Nephron (organoid): Measurements from ENCODE around the gene ZNF827.

Experiments used
- H3K27ac Mint-ChIP-seq, 3 experiments: 2 replicates each; pipeline ENCODE4 v1.8.0; 2020; ENCODE audit warnings: mixed read lengths in 3 of 3, mild to moderate bottlenecking in 2 of 3, moderate library complexity in 1 of 3
- H3K27me3 Mint-ChIP-seq: 2 replicates; pipeline ENCODE4 v1.8.0; 2021; ENCODE audit warnings: low read depth, mild to moderate bottlenecking, moderate library complexity, mixed read lengths
- H3K36me3 Mint-ChIP-seq: 2 replicates; pipeline ENCODE4 v1.8.0; 2020; ENCODE audit warnings: low read depth, mixed read lengths
- H3K4me1 Mint-ChIP-seq: 2 replicates; pipeline ENCODE4 v1.8.0; 2020; ENCODE audit warnings: mixed read lengths
- H3K4me3 Mint-ChIP-seq, 3 experiments: 2 replicates each; pipeline ENCODE4 v1.8.0; 2020; ENCODE audit warnings: mild to moderate bottlenecking in 3 of 3, mixed read lengths in 3 of 3, moderate library complexity in 2 of 3
- H3K9me3 Mint-ChIP-seq: 2 replicates; pipeline ENCODE4 v1.8.0; 2020; ENCODE audit warnings: mixed read lengths
- CTCF ChIP-seq, 3 experiments: fragments of 200-600 bp; sonication (generic); IDR thresholded peaks; one replicate each; pipeline ENCODE4 v1.5.0; 2021; ENCODE audit warnings: antibody characterized with exemption in 3 of 3; ENCODE audit not compliant: unreplicated experiment in 3 of 3

The ZNF827 gene

GRCh38 chr4:145760961-145761929 is 177.4 kb downstream of the ZNF827 start:
- H3K9me3 Mint-ChIP-seq, result no peaks in the 10 kb centered on the region
- peaks cover 82% of the 10 kb centered on the region for H3K36me3 Mint-ChIP-seq
- H3K27ac Mint-ChIP-seq, result no peak overlapping the region
- H3K4me1 Mint-ChIP-seq, result no peaks in the 10 kb centered on the region
- no peaks in the 10 kb centered on the region for H3K27me3 Mint-ChIP-seq
- no peak overlapping the region for H3K4me3 Mint-ChIP-seq
- TF ChIP-seq CTCF (IDR thresholded peaks at IDR 0.05; ENCODE audit: unreplicated experiment in 3 of 3), result no peak

DNA sequence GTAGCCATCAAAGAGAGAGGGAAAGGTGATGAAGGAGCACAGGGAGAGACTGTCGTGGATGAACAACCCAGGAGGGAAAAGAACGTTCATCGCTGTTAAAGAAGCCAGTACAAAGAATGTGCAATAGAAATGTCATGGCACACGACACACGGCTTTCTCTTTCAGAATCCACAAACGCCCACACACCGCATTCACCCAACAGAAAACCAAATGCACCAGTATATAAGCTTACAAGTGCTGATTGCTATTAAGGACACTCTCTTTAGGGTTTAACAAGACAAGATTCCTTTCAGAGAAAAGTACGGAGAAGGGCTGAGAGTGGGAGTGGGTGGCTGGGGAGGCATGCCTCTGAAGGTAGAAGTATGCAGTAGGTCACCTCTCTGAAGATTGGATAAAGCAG is 178.4 kb downstream of the ZNF827 start:
- Mint-ChIP-seq H3K4me1 (no peaks in the 10 kb centered on the region), H3K4me3 (no peak overlapping the region), H3K9me3 (no peaks in the 10 kb centered on the region), H3K27ac (no peak overlapping the region), H3K36me3 (peaks cover 71% of the 10 kb centered on the region), H3K27me3 (no peaks in the 10 kb centered on the region)
- TF ChIP-seq CTCF (IDR thresholded peaks at IDR 0.05; ENCODE audit: unreplicated experiment in 3 of 3), result no peak

DNA sequence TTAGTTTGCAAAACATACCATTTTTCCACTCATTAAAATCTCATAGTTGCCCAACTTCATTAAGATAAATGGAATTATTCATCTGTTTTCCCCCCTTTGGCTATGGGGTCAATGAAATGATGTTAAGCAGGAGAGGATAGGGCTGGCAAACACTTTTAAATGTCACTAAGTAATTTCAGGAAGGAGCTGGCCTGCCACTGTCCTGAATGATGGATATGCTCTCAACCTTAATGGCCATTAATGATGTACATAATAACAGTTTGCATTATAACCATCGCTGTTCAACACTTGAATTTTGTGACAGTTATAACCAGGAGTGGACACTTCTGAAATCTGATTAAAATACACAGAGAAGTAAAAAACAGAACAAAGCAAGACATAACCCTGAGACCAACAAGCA is 181.4 kb downstream of the ZNF827 start:
- H3K9me3 Mint-ChIP-seq, result no peaks in the 10 kb centered on the region
- no peak overlapping the region for H3K4me3 Mint-ChIP-seq
- H3K4me1 Mint-ChIP-seq, result no peaks in the 10 kb centered on the region
- no peak for TF ChIP-seq CTCF (IDR thresholded peaks at IDR 0.05; ENCODE audit: unreplicated experiment in 3 of 3)
- H3K27ac Mint-ChIP-seq, result no peak overlapping the region
- no peaks in the 10 kb centered on the region for H3K27me3 Mint-ChIP-seq
- peaks cover 48% of the 10 kb centered on the region for H3K36me3 Mint-ChIP-seq

DNA sequence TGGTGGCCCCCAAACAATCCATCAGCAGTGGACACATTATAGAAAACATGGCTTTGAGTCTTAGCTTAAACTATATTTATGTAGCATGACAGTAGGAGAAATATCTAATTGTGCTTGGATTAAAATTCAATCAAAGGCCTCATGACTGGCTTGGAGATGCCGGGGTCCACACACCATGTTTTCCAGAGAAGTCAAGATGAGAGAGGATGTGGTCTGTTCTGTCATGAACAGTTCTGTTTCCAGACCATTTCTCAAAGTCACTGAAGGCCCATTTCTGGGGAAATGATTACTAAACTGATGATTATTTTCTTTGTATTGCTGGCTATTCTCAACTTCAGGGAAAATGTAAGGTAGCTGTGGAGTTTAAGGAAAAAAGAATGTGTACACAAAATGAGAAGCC is 182.4 kb downstream of the ZNF827 start:
- H3K27ac Mint-ChIP-seq, result no peak overlapping the region
- TF ChIP-seq CTCF (IDR thresholded peaks at IDR 0.05; ENCODE audit: unreplicated experiment in 3 of 3), result no peak
- H3K36me3 Mint-ChIP-seq, result peaks cover 41% of the 10 kb centered on the region
- no peak overlapping the region for H3K4me3 Mint-ChIP-seq
- no peaks in the 10 kb centered on the region for H3K27me3 Mint-ChIP-seq
- no peaks in the 10 kb centered on the region for H3K4me1 Mint-ChIP-seq
- H3K9me3 Mint-ChIP-seq, result no peaks in the 10 kb centered on the region

- Mint-ChIP-seq H3K36me3 (peaks cover 36% of the 10 kb centered on the region), H3K4me1 (no peaks in the 10 kb centered on the region), H3K27me3 (no peaks in the 10 kb centered on the region), H3K4me3 (no peak overlapping the region), H3K27ac (no peak overlapping the region), H3K9me3 (no peaks in the 10 kb centered on the region)
- no peak for TF ChIP-seq CTCF (IDR thresholded peaks at IDR 0.05; ENCODE audit: unreplicated experiment in 3 of 3)
Observed at GRCh38 chr4:145755802-145756201, 182.8 kb downstream of the ZNF827 start.

DNA sequence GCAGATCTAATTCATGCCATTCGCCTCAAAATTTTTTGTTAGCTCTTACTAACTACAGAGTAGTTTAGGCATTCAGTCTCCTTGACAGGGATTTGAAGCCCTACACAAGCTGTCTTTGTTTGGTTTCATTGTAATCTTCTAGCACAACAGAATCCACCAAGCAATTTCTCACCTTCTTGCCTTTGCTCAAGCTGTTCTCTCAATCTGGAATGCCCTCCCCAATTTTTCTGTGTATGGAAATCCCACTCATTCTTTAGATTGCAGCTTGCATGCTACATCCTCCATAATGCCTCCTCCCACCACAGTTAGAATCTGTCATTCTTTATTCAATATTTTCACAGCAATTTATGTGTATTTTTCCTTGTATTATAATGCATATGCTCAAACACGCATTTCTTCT is 195.0 kb downstream of the ZNF827 start:
- Mint-ChIP-seq H3K4me1 (peaks cover 33% of the 10 kb centered on the region), H3K4me3 (no peak overlapping the region), H3K27ac (no peak overlapping the region), H3K9me3 (peaks cover 19% of the 10 kb centered on the region), H3K36me3 (no peaks in the 10 kb centered on the region), H3K27me3 (no peaks in the 10 kb centered on the region)
- no peak for TF ChIP-seq CTCF (IDR thresholded peaks at IDR 0.05; ENCODE audit: unreplicated experiment in 3 of 3)
